Ovary (tissue), 3 donors: ENCODE measurements around the gene RPS19.

Source experiments
- CTCF ChIP-seq, 3 donors: fragments of 450-650 bp in 2 of 3; fragments of 200-600 bp in 1 of 3; IDR thresholded peaks; one replicate each; pipeline versions ENCODE4 v1.5.1 to v1.8.0; 2016 to 2022; ENCODE audit warnings: antibody characterized with exemption in 3 of 3, mild to moderate bottlenecking in 1 of 3
- POLR2A ChIP-seq: fragments of 450-650 bp; IDR thresholded peaks from one replicate; pipeline ENCODE4 v1.6.1; 2017; ENCODE audit warnings: antibody characterized with exemption, mild to moderate bottlenecking, moderate library complexity
- donor health status: DM: no; HTN: no; CAD: no.

- TF ChIP-seq CTCF (IDR thresholded peaks at IDR 0.05) (no peak), POLR2A (no peak)
Observed at GRCh38 chr19:41849067-41849466, 11.0 kb upstream of the RPS19 start.
